IPS-18a (cell line): Measurements from ENCODE around the gene GNA15.
"Not testable (repeated sequence)": the region's sequence is repeated elsewhere in the genome, so short reads cannot be mapped to it uniquely, and the experiment has no call there.

Source experiments
- H3K27ac ChIP-seq: one replicate; pipeline ENCODE4 v1.5.1; 2013; ENCODE audit warnings: low read length
- H3K27me3 ChIP-seq: one replicate; pipeline ENCODE4 v1.6.1; 2013; ENCODE audit warnings: mild to moderate bottlenecking, low read length; ENCODE audit not compliant: control insufficient read depth, insufficient read depth
- H3K36me3 ChIP-seq: one replicate; pipeline ENCODE4 v1.6.1; 2013; ENCODE audit warnings: low read depth, low read length; ENCODE audit not compliant: control insufficient read depth
- H3K4me1 ChIP-seq: one replicate; pipeline ENCODE4 v1.6.1; 2013; ENCODE audit warnings: low read depth, low read length; ENCODE audit not compliant: control insufficient read depth
- H3K4me3 ChIP-seq: one replicate; pipeline ENCODE4 v1.5.1; 2013; ENCODE audit warnings: low read length
- H3K9ac ChIP-seq: one replicate; pipeline ENCODE4 v1.6.1; 2013; ENCODE audit warnings: mild to moderate bottlenecking, low read length, moderate library complexity
- H3K9me3 ChIP-seq: one replicate; pipeline ENCODE4 v1.6.1; 2013; ENCODE audit warnings: low read depth, low read length; ENCODE audit not compliant: control insufficient read depth

GNA15 gene

DNA sequence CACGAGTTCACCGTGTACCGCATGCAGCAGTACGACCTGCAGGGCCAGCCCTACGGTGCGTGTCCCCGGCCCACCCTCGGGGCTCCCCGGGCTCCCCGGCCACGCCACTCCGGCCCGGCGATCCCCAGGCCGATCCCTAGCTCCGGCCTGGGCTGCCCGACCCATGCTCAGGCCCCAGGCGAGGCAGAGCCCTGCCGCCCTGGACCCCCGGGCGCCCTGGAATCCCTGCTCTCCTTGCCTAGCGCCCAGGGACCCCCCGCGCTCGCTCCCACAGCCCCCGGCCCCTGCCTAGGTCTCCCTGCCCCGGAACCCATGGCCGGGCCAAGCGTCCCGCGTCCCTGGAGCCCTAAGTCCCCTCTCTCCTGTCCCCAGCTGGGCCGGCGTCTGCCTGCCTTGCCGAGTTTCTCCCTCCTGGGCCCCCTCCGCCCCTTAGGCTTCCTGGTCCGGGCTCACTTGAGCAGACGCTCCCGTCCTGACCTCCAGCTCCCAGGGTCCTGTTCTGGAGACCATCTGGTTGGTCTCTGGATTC is 50.4 kb downstream of the GNA15 start:
- Histone ChIP-seq H3K36me3 (no peaks in the 10 kb centered on the region), H3K27ac (no peak overlapping the region), H3K9me3 (no peaks in the 10 kb centered on the region), H3K27me3 (no peaks in the 10 kb centered on the region), H3K9ac (peak overlapping the region; percentile 85), H3K4me1 (peaks cover 6% of the 10 kb centered on the region), H3K4me3 (peak overlapping the region; percentile 94)

DNA sequence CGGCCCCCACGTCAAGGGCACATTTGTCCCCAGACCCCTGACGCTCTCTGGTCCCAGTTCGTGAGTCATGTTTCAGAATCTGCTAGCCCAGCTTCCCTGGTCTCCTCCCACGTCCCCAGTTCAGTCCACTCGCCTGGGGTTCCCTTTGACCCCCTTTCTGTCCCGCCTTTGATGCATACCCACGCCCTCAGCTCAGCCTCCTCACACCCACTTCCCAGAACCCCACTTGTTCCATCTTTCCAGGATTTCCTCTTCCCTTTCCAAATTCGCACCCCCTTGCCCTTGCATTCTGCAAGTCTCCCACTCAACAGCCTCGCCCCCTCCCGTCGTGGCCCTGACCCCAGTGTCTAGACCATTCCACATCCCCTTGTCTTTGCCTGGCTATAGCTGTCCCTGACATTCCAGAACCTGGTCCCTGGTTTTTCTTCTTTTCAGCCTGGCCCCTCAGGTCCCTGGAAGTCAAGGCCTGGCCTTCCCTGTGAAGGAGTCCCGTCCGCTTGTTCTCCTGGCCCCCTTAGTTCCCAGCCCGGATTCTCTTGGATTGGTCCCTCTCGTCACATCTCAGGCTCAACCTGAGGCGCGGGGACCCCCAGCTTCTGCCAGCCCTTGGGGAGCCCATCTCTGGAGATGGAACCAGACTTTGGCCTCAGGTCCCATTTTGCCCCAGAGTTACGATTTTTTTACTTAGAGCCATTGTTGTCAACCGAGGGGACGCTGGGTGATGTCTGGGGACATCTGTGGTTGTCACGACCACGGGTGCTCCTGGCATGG is 51.2 kb downstream of the GNA15 start:
- Histone ChIP-seq H3K9me3 (no peaks in the 10 kb centered on the region), H3K27me3 (no peaks in the 10 kb centered on the region), H3K36me3 (no peaks in the 10 kb centered on the region), H3K27ac (no peak overlapping the region), H3K9ac (peak overlapping the region; percentile 85), H3K4me1 (peaks cover 6% of the 10 kb centered on the region), H3K4me3 (peak overlapping the region; percentile 94)

DNA sequence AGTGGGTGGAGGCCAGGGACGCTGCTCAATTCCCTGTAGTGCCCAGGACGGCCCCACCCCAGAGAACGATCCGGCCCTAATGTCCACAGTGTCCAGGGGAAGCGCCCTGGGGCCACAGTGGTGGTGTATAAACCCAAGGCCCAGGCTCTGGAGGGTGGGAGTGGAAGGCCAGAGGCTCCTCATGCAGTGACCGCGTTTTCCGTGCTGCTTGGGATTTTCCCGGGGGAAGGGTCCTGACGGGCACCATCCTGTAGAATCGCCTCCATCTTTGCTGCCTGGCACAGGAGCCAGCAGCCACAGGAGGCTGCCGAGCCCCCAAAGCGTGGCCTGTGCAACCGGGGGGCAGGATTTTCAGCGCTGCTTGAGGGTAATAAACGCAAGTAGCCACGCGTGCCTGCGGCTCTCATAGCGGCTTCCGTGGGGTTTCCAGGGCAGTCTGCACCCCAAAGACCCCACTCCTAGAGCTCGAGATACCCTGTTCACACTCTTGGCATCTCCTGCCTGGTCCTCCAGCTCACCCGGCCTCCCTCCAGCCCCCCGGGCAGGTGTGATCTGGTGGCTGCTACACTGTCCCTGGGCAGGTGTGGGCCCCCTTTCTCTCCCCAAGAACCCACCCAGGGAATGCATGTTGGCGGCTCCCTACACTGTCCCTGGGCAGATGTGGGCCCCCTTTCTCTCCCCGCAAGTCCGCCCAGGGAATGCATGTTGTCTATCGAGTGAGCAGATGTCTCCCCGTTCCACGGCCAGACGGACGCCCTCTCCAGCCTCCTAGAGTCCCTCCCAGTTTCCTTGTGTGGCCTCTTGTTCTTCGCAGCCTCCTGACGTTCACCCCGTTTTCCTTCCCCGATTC is 52.1 kb downstream of the GNA15 start:
- Histone ChIP-seq H3K4me1 (peaks cover 6% of the 10 kb centered on the region), H3K9ac (no peak overlapping the region), H3K9me3 (no peaks in the 10 kb centered on the region), H3K27ac (no peak overlapping the region), H3K36me3 (no peaks in the 10 kb centered on the region), H3K4me3 (no peak overlapping the region), H3K27me3 (no peaks in the 10 kb centered on the region)

DNA sequence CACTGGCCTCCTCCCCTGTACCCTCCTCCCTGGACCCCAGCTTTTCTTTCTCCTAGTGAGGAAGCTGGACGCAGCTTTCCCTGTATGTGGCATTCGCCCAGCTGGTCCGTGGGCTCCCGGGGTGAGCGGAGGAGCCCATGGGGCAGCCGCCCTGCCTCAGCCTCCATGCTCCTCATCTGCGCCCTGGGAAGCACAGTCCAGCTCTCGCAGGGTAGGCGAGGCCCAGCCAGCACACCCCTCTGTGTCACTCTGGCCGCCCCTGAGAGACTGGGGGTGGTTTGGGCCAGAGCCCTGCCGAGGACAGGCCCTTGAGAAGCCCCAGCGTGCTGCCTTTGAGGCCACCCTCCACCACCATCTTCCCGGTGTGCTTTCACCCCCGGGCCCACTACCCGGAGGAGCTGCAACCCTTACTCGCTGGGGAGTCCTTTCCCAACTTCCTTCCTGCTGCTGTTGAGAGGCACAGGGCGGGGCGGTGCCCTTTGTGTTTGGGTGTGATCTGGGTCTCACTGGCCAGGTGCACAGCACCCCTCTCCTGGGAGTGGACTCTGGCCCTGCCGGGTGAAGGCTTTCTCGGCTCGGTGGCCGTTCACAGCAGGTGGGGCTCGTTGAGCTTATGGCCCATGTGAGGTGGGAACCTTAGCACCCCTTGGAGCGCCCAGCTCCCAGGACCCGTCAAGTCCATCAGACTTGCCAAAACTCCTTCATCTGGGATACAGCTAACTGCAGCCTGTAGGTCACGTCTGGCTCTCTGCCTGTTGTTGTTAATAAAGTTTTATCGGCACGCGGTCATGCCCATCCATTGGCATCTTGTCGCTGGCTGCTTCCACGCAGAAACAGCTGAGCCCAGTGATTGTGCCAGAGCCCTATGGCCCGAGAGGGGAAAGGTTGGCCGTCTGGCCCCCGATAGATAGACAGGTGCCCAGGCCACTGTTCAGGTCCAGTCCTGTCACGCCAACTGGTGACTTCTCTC is 53.1 kb downstream of the GNA15 start:
- H3K36me3 ChIP-seq, result no peaks in the 10 kb centered on the region

DNA sequence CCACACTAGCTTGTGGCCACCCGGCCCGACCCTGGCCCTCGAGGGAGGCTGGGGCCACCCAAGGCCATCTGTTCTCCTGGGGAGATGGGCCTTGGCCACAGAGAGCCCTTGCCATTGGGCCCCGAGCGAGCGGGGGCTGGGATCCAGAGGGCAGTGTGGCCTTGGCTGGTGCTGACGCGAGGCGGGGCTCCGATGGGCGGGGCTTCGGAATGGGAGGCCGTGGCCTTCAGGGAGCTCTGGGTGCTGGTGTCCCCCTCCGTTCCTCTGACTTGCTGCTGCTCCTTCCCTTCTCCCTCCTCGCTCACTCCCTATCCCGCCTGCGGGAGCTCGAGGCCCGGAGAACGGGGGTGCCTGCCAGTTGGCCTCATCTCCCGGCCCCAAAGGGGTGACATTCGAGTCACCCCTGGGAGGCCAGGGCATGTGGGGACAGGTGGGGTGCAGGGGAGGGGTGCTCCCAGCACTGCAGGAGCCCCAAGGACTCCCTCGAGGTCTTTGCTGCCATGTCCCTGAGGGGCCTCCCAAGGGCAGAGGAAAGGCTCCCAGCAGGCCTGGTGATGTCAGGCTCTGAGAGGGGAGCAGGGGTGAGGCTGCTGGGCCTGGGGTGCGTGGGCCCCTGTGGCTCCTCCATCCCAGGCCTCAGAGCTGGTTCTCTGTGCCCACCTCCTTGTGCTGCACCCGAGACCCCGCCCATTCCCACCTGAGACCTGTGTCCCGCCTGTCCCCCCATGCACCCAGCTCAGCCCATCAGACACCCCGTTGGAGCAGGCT is 54.1 kb downstream of the GNA15 start:
- H3K27me3 ChIP-seq, result no peaks in the 10 kb centered on the region
- no peak overlapping the region for H3K4me3 ChIP-seq
- H3K9ac ChIP-seq, result no peak overlapping the region
- H3K27ac ChIP-seq, result no peak overlapping the region
- H3K9me3 ChIP-seq, result no peaks in the 10 kb centered on the region
- peaks cover 6% of the 10 kb centered on the region for H3K4me1 ChIP-seq
- no peaks in the 10 kb centered on the region for H3K36me3 ChIP-seq

More for the DNA sequence above, 53.1 kb downstream of the GNA15 start:
- Histone ChIP-seq H3K27me3 (no peaks in the 10 kb centered on the region), H3K9me3 (no peaks in the 10 kb centered on the region), H3K9ac (no peak overlapping the region), H3K4me1 (peaks cover 6% of the 10 kb centered on the region), H3K27ac (no peak overlapping the region), H3K4me3 (no peak overlapping the region)

DNA sequence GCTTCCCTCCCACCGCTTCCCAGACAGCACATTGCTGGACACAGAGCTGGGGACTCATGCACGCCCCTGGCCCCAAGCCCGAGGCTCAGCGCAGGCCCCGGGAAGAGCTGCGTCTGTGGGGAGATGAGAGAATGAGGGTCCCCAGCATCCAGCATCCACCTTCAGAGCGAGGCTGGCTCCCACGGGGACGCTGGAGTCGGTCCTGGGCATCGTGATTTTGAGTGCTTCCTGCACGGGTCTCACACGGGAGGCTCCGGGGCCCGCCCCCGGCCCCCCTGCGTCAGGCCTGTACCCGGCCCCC is 54.6 kb downstream of the GNA15 start:
- H3K4me3 ChIP-seq, result no peak overlapping the region

DNA sequence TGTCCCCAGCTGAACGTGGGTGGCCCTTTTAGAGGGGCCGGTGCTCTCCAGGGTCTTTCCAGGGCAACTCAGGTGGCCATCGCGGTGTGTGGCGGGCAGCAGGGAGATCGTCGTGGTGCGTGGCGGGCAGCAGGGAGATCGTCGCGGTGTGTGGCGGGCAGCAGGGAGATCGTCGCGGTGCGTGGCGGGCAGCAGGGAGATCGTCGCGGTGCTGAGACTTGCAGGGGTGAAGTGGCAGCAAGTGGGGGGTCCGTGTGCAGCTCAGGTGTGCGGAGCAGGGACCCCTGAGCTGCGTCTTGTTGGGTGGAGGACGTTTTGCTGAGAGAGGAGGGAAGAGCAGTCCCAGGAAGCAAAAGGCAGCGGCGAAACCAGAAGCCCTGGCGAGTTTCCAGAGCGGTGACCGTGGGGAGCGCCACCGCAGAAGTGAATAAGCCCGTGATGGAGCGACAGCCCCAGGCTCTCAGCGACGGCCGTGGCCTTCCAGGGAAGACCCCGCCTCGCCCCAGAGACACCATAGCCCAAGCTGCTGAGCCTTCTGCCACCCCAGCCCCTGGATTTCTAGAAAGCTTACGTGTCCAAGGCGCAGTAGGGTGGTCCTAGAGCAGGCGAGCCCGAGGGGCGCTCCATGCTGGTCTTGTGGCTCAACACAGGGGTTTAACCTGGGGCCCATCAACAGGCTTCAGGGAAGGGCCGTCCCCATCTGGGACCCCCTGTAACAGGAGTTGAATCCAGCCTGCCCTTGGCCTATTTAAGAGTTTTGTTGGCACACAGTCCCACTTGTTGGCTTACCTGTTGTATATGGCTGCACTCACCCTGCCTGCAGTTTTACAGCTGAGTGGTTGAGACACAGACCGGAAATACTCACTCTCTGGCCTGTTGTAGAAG is 55.3 kb downstream of the GNA15 start:
- Histone ChIP-seq H3K9ac (no peak overlapping the region), H3K27me3 (no peaks in the 10 kb centered on the region), H3K4me1 (peaks cover 6% of the 10 kb centered on the region), H3K9me3 (no peaks in the 10 kb centered on the region), H3K27ac (no peak overlapping the region), H3K36me3 (no peaks in the 10 kb centered on the region), H3K4me3 (no peak overlapping the region)

More for the DNA sequence above, 54.6 kb downstream of the GNA15 start:
- H3K27ac ChIP-seq, result no peak overlapping the region
- H3K27me3 ChIP-seq, result no peaks in the 10 kb centered on the region
- H3K4me1 ChIP-seq, result peaks cover 6% of the 10 kb centered on the region
- no peaks in the 10 kb centered on the region for H3K9me3 ChIP-seq
- no peak overlapping the region for H3K9ac ChIP-seq
- H3K36me3 ChIP-seq, result no peaks in the 10 kb centered on the region

DNA sequence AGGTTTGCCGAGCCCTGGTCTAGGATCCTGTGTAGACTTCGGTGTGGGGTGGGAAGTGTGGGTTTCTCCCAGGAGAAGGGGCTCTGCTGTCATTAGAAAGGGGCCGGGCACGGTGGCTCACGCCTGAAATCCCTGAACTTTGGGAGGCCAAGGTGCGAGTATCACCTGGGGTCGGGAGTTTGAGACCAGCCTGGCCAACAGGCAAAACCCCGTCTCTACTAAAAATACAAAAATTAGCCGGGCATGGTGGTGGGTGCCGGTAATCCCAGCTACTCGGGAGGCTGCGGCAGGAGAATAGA is 55.9 kb downstream of the GNA15 start:
- H3K27me3 ChIP-seq, H3K9me3 ChIP-seq, H3K4me1 ChIP-seq, H3K36me3 ChIP-seq, H3K4me3 ChIP-seq, H3K27ac ChIP-seq, H3K9ac ChIP-seq: not testable (repeated sequence)

DNA sequence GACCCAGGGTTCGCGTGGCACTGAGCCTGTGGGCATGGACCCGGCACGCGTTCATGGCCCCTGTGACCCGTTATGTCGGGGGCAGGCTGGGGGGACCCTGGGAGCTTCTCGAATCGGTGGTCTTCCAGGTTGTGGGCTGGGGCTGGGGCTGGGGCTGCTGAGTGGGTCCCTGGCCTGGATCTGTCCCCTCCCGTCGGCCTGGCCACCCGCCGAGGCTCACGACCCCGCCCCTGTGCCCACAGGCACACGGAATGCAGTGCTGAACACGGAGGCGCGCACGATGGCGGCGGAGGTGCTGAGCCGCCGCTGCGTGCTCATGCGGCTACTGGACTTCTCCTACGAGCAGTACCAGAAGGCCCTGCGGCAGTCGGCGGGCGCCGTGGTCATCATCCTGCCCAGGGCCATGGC is 56.4 kb downstream of the GNA15 start:
- Histone ChIP-seq H3K27me3 (no peaks in the 10 kb centered on the region), H3K4me3 (no peak overlapping the region), H3K36me3 (no peaks in the 10 kb centered on the region), H3K9me3 (no peaks in the 10 kb centered on the region), H3K9ac (no peak overlapping the region), H3K27ac (no peak overlapping the region), H3K4me1 (peaks cover under 1% of the 10 kb centered on the region)

DNA sequence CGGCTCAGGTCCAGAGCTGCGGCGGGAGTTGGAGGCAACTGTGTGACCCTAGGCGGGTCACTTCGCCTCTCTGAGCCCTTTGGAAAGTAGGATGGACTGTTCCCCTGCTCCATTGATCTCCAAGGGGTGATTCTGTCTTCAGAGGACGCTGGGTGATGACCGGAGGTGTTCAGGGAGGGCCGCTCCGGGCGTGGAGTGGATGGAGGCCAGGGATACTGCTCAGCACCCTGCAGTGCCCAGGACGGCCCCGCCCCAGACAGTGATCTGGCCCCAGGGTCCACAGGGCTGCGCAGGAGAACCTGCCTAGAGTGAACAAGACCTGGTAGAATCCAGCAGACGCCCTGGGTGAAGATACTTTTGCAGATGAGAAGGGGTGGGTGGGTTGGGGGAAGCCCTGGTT is 56.9 kb downstream of the GNA15 start:
- Histone ChIP-seq H3K27ac (no peak overlapping the region), H3K4me3 (no peak overlapping the region), H3K9me3 (no peaks in the 10 kb centered on the region), H3K27me3 (no peaks in the 10 kb centered on the region), H3K9ac (no peak overlapping the region), H3K36me3 (no peaks in the 10 kb centered on the region), H3K4me1 (no peaks in the 10 kb centered on the region)
